Panc1 (cell line): ENCODE data around the gene RANGAP1. TPM values are rescaled to one million over a fixed set of nuclear protein-coding genes. Genes with fewer than 3 reads are reported as not detected.

ENCODE experiments used
- ATAC-seq: fragments of 200-7000 bp; cut with Tn5 transposase; 2 replicates; pipeline ENCODE4 v1.9.1; 2020; ENCODE audit warnings: mild to moderate bottlenecking, moderate library complexity
- BruUV-seq: library from RNA; stranded (reverse); fragments of 400-500 nt; replicated peaks from 2 replicates; lab custom pipeline; 2021; lab: Mats Ljungman, UMichigan
- CTCF ChIA-PET: fragments of 300-600 bp; sonication (Branson Sonifier 250); formaldehyde crosslinking; loops from one replicate; lab custom pipeline; 2022; ENCODE audit warnings: antibody characterized with exemption; lab: Charles Lee
- POLR2A ChIA-PET: fragments of 300-600 bp; sonication (Branson Sonifier 250); formaldehyde crosslinking; loops from one replicate; lab custom pipeline; 2022; ENCODE audit warnings: antibody characterized with exemption; lab: Charles Lee
- DNase-seq: peaks from one replicate; pipeline ENCODE4 v3.0.0-alpha.2; 2010; ENCODE audit warnings: low read depth, low spot score
- H3K27ac ChIP-seq: 2 replicates; pipeline ENCODE4 v1.5.1; 2011; ENCODE audit warnings: mild to moderate bottlenecking, low read length, inconsistent platforms
- H3K27me3 ChIP-seq: fragments of 200-500 bp; sonication (Bioruptor generic); 2 replicates; pipeline ENCODE4 v1.6.0; 2014; ENCODE audit warnings: low read length, inconsistent platforms; ENCODE audit not compliant: control insufficient read depth, insufficient read depth
- H3K36me3 ChIP-seq: fragments of 200-500 bp; sonication (Bioruptor generic); 2 replicates; pipeline ENCODE4 v1.5.1; 2014; ENCODE audit warnings: inconsistent platforms, mild to moderate bottlenecking, low read length, moderate library complexity; ENCODE audit not compliant: control insufficient read depth, insufficient read depth
- H3K4me1 ChIP-seq: 2 replicates; pipeline ENCODE4 v1.5.1; 2011; ENCODE audit warnings: inconsistent platforms, mild to moderate bottlenecking, low read length, moderate library complexity; ENCODE audit not compliant: control insufficient read depth, insufficient read depth
- H3K4me3 ChIP-seq, 2 experiments: 2 replicates each; pipeline ENCODE4 v1.5.1; 2011 to 2012; ENCODE audit warnings: low read depth in 2 of 2, low read length in 2 of 2, mild to moderate bottlenecking in 2 of 2, inconsistent platforms in 1 of 2, moderate library complexity in 1 of 2
- H3K9me3 ChIP-seq: fragments of 200-500 bp; sonication (Bioruptor generic); 2 replicates; pipeline ENCODE4 v1.5.1; 2014; ENCODE audit warnings: low read depth, mild to moderate bottlenecking, inconsistent platforms, low read length, moderate library complexity; ENCODE audit not compliant: control insufficient read depth, insufficient read depth
- POLR2AphosphoS5 ChIP-seq: IDR thresholded peaks from 2 replicates; pipeline ENCODE4 v1.6.1; 2012; ENCODE audit warnings: mild to moderate bottlenecking, low read depth, low read length, moderate library complexity
- in situ Hi-C: cut with HindIII; loops from 2 replicates; pipeline ENCODE4 v1.10.0; 2016; ENCODE audit warnings: low sequenced_read_pairs, low pct_unique_long_range_greater_than_20kb
- intact Hi-C: fragments of 100-400 bp; cut with micrococcal nuclease; formaldehyde crosslinking; loops from one replicate; pipeline ENCODE4 v1.10.0; 2022; ENCODE audit not compliant: unreplicated experiment
- microRNA-seq: library from miRNA; unstranded; fragments of <30 nt; microRNA quantifications from one replicate; pipeline ENCODE4 v1.1.0, GENCODE V29; 2020; ENCODE audit not compliant: unreplicated experiment
- total RNA-seq: library from RNA; stranded (reverse); gene quantifications from one replicate; pipeline ENCODE4 v1.2.1, GENCODE V29; 2021; ENCODE audit not compliant: unreplicated experiment
- TF ChIP-seq, protein P1 (sequence below), 2 experiments: IDR thresholded peaks; 2 replicates each; pipeline ENCODE4 v1.6.1; 2011 to 2012; ENCODE audit warnings: low read depth in 2 of 2, control low read depth in 1 of 2, low read length in 1 of 2, mild to moderate bottlenecking in 1 of 2, moderate library complexity in 1 of 2; ENCODE audit not compliant: insufficient read depth in 1 of 2

Gene RANGAP1
- total RNA-seq, 1 experiment from 2014 or later: 140 TPM

DNA sequence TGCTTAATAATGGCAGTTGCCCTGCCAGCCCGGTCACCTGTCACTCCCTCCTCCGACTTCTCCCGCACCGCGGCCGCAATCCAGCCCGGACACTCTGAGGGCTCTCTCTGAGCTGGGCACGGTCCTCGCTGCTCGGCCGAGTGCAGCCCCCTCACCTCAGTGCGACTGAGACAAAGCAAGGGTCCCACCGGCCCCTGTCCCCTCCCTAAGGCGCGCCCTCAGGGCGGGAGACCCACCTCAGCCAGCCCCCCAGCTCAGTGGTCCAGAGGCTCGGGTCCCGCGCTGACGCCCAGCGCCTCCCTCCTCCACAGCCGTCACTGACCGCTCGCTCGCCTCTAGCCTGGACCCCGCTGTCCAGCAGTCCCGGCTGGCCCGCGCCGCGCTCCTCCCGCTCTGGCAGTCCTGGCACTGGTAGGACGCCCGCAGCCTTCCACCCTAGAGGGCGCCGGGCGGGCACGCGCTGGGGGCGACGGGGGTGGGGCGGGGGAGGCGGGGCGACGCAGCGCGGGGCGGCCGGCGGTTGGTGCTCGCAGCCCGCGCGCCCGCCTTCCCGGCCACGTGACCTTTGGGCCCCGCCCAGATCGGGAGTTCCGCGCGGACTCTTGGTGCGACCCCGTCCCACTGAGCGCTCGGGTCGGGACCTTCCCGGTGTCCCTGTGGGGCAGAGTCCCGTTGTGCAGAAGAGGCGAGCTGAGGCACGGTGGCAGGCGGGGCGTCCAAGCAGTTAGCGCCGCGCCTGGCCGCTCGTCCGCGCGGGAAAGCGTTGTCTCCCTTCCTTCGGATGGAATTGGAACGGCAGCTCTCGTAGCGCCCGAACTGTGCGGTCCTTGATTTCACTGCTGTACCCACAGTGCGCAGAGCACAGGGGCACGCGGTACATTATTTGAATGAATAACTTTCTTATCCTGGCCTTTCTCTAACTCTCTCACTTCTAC, 88.7 kb downstream of the RANGAP1 start:
- BruUV-seq: no TSS peak
- intact Hi-C loops: no loop called here
- ATAC-seq (peak; percentile 93), DNase-seq (no peak)
- CTCF ChIA-PET: interaction anchor here (2.0 kb wide), 1 partner anchor 274 kb away, joined by 7 read pairs; no protein-coding TSS in a partner anchor
- no peaks in the 10 kb centered on the region for H3K27me3 ChIP-seq
- no peaks in the 10 kb centered on the region for H3K36me3 ChIP-seq
- no peak for TF ChIP-seq POLR2AphosphoS5
- TF ChIP-seq, protein P1, sequence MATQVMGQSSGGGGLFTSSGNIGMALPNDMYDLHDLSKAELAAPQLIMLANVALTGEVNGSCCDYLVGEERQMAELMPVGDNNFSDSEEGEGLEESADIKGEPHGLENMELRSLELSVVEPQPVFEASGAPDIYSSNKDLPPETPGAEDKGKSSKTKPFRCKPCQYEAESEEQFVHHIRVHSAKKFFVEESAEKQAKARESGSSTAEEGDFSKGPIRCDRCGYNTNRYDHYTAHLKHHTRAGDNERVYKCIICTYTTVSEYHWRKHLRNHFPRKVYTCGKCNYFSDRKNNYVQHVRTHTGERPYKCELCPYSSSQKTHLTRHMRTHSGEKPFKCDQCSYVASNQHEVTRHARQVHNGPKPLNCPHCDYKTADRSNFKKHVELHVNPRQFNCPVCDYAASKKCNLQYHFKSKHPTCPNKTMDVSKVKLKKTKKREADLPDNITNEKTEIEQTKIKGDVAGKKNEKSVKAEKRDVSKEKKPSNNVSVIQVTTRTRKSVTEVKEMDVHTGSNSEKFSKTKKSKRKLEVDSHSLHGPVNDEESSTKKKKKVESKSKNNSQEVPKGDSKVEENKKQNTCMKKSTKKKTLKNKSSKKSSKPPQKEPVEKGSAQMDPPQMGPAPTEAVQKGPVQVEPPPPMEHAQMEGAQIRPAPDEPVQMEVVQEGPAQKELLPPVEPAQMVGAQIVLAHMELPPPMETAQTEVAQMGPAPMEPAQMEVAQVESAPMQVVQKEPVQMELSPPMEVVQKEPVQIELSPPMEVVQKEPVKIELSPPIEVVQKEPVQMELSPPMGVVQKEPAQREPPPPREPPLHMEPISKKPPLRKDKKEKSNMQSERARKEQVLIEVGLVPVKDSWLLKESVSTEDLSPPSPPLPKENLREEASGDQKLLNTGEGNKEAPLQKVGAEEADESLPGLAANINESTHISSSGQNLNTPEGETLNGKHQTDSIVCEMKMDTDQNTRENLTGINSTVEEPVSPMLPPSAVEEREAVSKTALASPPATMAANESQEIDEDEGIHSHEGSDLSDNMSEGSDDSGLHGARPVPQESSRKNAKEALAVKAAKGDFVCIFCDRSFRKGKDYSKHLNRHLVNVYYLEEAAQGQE (IDR thresholded peaks at IDR 0.05; ENCODE audit: insufficient read depth in 1 of 2, low read depth in 2 of 2, low read length in 1 of 2): 0 out of 4 replicates have a peak, but pooled peaks of 1 of the 2 experiments have one; percentile 36
- in situ Hi-C loops: no loop called here
- no peaks in the 10 kb centered on the region for H3K9me3 ChIP-seq
- peak overlapping the region; percentile 39; the same call in 1 of the 2 replicates for H3K27ac ChIP-seq
- POLR2A ChIA-PET: no interaction called here
- peak overlapping the region; percentile 62 to 74 for H3K4me3 ChIP-seq
- H3K4me1 ChIP-seq: no peaks in the 10 kb centered on the region

Small RNAs within 50 kb of the gene (microRNA-seq; reads per million reads assigned to microRNA genes)
- 0.95 reads per million for gene MIR6889

Other genes with a start within 250 kb of the RANGAP1 start
- gene EP300, start 193.6 kb downstream of the RANGAP1 start, total RNA-seq: 46.8 TPM
- gene L3MBTL2, start 80.9 kb downstream of the RANGAP1 start, total RNA-seq: 26.6 TPM
- gene CHADL, start 45.3 kb downstream of the RANGAP1 start, total RNA-seq: 0.33 TPM
- 62.0 TPM for gene ZC3H7B, start 15.3 kb upstream of the RANGAP1 start, total RNA-seq
- 7.8 TPM for gene TEF, start 95.8 kb upstream of the RANGAP1 start, total RNA-seq
- gene TOB2, start 160.6 kb upstream of the RANGAP1 start, total RNA-seq: 43.6 TPM
- gene PHF5A, start 182.5 kb upstream of the RANGAP1 start, total RNA-seq: 34.9 TPM
- gene ACO2, start 182.9 kb upstream of the RANGAP1 start, total RNA-seq: 71.5 TPM